ENCODE measurements around the gene CADM4. TPM values are rescaled to one million over a fixed set of nuclear protein-coding genes. Genes with fewer than 3 reads are reported as not detected.
"Not testable (repeated sequence)": the region's sequence is repeated elsewhere in the genome, so short reads cannot be mapped to it uniquely, and the experiment has no call there.

The CADM4 gene
- polyA plus RNA-seq, 3 donors, result 42.9 to 59.2 (median 50.2) TPM

DNA sequence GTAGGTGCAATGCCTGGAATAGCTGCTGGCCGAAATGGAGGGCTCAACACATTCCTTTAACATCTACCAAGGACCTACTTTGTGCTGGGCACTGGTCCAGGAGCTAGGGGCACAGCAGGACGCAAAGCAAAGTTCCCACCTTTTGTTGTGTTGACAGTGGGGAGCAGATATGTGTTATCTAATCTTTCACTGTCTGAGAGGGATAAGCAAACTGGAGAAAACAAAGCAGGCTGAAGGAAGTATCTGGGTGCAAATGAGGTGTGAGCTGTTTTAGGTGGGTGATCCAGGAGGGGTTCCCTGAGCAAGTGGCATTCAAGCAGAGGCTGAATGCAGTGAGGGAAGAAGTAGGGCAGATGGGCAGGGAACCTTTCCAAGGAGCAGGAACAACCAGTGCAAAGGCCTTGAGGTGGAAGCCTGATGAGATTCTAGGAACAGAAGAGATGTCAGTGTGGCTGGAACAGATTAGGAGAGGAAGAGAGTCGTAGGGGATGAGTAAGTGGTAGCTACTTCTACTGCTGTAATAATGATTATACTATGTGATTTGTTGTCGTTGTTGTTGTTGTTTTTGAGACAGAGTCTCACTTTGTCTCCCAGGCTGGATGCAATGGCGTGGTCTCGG, 32.5 kb upstream of the CADM4 start:
- no peak for DNase-seq (ENCODE audit: extremely low read depth in 1 of 11, low read depth in 9 of 11, low spot score in 4 of 11)

DNA sequence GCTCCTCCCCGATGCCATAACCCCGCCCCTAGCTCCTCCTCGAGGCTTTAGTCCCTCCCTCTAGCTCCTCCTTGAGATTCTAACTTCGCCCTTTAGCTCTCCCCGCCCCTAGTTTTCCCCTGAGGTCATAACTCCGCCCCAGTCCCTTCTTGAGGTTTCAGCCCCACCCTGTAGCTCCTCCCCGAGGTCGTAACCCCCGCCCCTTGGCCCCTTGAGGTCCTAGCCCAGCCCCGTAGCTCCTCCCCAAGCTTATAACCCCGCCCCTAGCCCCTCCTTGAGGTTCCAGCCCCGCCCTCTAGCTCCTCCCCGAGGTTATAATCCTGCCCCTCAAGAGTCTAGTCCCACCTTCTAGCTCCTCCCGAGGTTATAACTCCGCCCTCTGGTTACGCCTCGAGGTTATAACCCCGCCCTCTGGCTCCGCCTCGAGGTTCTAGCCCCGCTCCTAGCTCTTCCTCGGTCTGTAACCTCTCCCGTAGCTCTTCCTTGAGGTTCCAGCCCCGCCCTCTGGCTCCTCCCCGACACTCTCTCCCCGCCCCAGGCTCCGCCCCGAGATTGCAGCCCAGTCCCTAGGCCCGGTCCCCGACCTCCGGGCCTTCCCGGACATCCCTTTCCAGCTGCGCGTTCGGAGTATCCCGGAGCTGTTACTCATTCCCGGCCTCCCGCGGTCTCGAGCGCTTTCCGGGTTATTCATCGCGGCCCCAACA, 28.9 kb upstream of the CADM4 start:
- DNase-seq (ENCODE audit: extremely low read depth in 1 of 11, low read depth in 9 of 11, low spot score in 4 of 11), result peak; percentile 89 to 95 (median 93)

- DNase-seq (ENCODE audit: extremely low read depth in 1 of 11, low read depth in 9 of 11, low spot score in 4 of 11), result no peak
These were observed 28.3 kb upstream of the CADM4 start for GRCh38 chr19:43667876-43668405.

GRCh38 chr19:43667126-43667875, 27.7 kb upstream of the CADM4 start:
- no peak for DNase-seq (ENCODE audit: extremely low read depth in 1 of 11, low read depth in 9 of 11, low spot score in 4 of 11)

GRCh38 chr19:43664018-43664417, 24.4 kb upstream of the CADM4 start:
- no peak for DNase-seq (ENCODE audit: extremely low read depth in 1 of 11, low read depth in 9 of 11, low spot score in 4 of 11)

GRCh38 chr19:43662487-43662886, 22.8 kb upstream of the CADM4 start:
- no peak for DNase-seq (ENCODE audit: extremely low read depth in 1 of 11, low read depth in 9 of 11, low spot score in 4 of 11)

- no peak for DNase-seq (ENCODE audit: extremely low read depth in 1 of 11, low read depth in 9 of 11, low spot score in 4 of 11)
These were observed 21.3 kb upstream of the CADM4 start for GRCh38 chr19:43660971-43661360.

- no peak for DNase-seq (ENCODE audit: extremely low read depth in 1 of 11, low read depth in 9 of 11, low spot score in 4 of 11)
These were observed 20.8 kb upstream of the CADM4 start for GRCh38 chr19:43660301-43660970.

GRCh38 chr19:43658494-43658893, 18.8 kb upstream of the CADM4 start:
- DNase-seq (ENCODE audit: extremely low read depth in 1 of 11, low read depth in 9 of 11, low spot score in 4 of 11), result no peak

- DNase-seq (ENCODE audit: extremely low read depth in 1 of 11, low read depth in 9 of 11, low spot score in 4 of 11), result no peak
These were observed 18.4 kb upstream of the CADM4 start for GRCh38 chr19:43658001-43658400.

GRCh38 chr19:43656436-43656835, 16.8 kb upstream of the CADM4 start:
- no peak for DNase-seq (ENCODE audit: extremely low read depth in 1 of 11, low read depth in 9 of 11, low spot score in 4 of 11)

- DNase-seq (ENCODE audit: extremely low read depth in 1 of 11, low read depth in 9 of 11, low spot score in 4 of 11), result no peak
These were observed 12.9 kb upstream of the CADM4 start for GRCh38 chr19:43652546-43652874.

GRCh38 chr19:43651758-43652545, 12.3 kb upstream of the CADM4 start:
- DNase-seq (ENCODE audit: extremely low read depth in 1 of 11, low read depth in 9 of 11, low spot score in 4 of 11), result peak in 1 of 11 donors; percentile 73

GRCh38 chr19:43650276-43650675, 10.6 kb upstream of the CADM4 start:
- DNase-seq (ENCODE audit: extremely low read depth in 1 of 11, low read depth in 9 of 11, low spot score in 4 of 11), result not testable (repeated sequence)

DNA sequence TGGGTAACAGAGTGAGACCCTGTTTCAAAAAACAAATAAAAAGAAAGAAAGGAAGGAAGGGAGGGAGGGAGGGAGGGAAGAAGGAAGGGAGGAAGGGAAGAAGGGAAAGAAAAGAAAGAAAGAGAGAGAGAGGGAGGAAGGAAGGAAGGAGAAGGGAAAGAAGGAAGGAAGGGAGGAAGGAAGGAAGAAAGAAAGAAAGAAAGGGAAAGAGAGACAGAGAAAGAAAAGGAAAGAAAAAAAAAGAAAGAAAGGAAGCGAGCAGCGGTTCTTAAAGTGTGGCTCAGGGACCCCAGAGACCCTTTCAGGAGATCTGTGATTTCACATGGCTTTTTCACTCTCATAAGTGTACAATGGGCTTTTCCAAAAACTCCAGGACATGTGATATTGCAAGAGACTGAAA, 9.9 kb upstream of the CADM4 start:
- no peak for DNase-seq (ENCODE audit: extremely low read depth in 1 of 11, low read depth in 9 of 11, low spot score in 4 of 11)

- DNase-seq (ENCODE audit: extremely low read depth in 1 of 11, low read depth in 9 of 11, low spot score in 4 of 11), result no peak
These were observed 9.0 kb upstream of the CADM4 start for GRCh38 chr19:43648633-43649032.

DNA sequence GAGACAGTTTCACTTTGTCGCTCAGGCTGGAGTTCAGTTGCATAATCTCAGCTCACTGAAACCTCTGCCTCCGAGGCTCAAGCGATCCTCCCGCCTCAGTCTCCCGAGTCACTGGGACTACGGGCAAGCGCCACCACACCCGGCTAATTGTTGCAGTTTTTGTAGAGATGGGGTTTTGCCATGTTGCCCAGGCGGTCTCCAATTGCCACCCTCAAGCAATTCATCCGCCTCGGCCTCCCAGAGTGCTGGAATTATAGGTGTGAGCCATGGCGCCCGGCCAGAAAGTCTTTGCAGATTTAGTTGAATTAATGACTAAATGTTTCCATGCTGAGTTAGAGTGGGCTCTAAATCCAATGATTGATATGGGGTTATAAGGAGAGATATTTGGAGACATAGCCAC, 4.5 kb upstream of the CADM4 start:
- DNase-seq (ENCODE audit: extremely low read depth in 1 of 11, low read depth in 9 of 11, low spot score in 4 of 11), result no peak

GRCh38 chr19:43643326-43643725, 3.7 kb upstream of the CADM4 start:
- no peak for DNase-seq (ENCODE audit: extremely low read depth in 1 of 11, low read depth in 9 of 11, low spot score in 4 of 11)

DNA sequence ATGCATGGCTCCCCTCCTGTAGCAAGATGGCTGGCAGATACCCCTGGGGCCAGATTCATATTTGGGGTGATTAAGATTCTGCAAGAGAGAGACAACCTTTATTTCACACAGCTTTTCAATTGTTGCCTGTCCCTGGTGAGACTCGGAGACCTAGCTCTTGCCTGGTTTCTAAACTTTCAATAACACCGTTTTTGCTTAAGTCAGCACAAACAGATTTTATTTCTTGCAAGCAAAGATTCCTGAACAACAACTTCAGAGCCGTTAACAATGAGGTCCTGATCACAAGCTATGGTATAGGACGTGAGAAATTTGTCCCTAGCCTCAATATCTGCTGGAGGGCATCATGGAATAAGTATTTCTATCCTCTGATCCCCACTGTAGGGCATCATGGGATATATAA, 2.9 kb upstream of the CADM4 start:
- no peak for DNase-seq (ENCODE audit: extremely low read depth in 1 of 11, low read depth in 9 of 11, low spot score in 4 of 11)
